PFSK-1 (cell line): ENCODE results near the gene GRAMD2B.

Experiments
- FOXP2 ChIP-seq: optimal IDR thresholded peaks from 2 replicates; pipeline ENCODE3; 2011; ENCODE audit warnings: borderline replicate concordance, control low read depth, inconsistent platforms; ENCODE audit not compliant: insufficient read depth; ENCODE audit errors: extremely low read length, extremely low read depth
- POLR2AphosphoS5 ChIP-seq: IDR thresholded peaks from 2 replicates; pipeline ENCODE4 v1.6.1; 2012; ENCODE audit warnings: low read depth, mild to moderate bottlenecking, control low read depth, low read length, moderate library complexity
- SIN3A ChIP-seq: IDR thresholded peaks from 2 replicates; pipeline ENCODE4 v1.6.1; 2012; ENCODE audit warnings: mild to moderate bottlenecking, low read length, moderate library complexity, borderline replicate concordance; ENCODE audit not compliant: insufficient read depth
- TAF1 ChIP-seq: IDR thresholded peaks from 2 replicates; pipeline ENCODE4 v1.6.1; 2012; ENCODE audit warnings: low read length, control low read depth, borderline replicate concordance; ENCODE audit not compliant: insufficient read depth
- TF ChIP-seq, protein P1 (sequence below), 2 experiments: IDR thresholded peaks; 2 replicates each; pipeline versions ENCODE4 v1.6.1 to v1.8.0; 2011 to 2012; ENCODE audit warnings: low read depth in 2 of 2, low read length in 2 of 2, control low read depth in 1 of 2, inconsistent platforms in 1 of 2, mild to moderate bottlenecking in 1 of 2, moderate library complexity in 1 of 2; ENCODE audit not compliant: insufficient read depth in 1 of 2

Gene GRAMD2B

DNA sequence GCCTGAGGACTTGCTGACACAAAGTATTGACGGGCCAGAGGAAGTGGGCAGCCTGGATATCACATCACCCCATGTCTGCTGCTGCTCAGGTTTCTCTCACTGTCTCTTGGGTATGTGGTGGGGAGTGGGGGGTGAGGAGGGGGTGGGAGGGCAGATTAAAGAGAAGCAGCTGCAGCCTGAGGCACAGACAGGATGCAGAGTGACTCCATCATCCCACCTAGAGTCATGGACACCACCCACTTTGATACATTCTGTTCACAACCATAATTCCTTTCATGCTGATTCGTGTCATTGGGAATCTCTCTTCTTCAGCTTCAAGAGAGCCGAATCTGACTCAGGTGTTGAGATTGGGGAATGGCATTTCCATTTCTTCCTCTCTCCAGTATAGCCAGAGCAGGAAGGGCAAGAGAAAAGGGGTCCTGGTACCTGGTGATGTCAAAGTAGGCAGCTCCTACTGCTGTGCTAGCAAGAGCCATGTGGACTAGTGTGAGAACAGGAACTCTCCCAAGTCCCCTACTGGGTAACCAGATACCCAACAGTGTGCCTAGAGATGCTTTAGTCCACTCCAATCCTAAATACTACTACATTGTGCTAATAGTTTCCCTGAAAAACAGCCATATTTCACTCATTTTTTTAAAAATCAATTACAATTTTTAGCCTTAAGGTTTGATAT is 22.4 kb downstream of the GRAMD2B start:
- TF ChIP-seq TAF1 (no peak), SIN3A (no peak), POLR2AphosphoS5 (no peak), FOXP2 (no peak)
- TF ChIP-seq, protein P1, sequence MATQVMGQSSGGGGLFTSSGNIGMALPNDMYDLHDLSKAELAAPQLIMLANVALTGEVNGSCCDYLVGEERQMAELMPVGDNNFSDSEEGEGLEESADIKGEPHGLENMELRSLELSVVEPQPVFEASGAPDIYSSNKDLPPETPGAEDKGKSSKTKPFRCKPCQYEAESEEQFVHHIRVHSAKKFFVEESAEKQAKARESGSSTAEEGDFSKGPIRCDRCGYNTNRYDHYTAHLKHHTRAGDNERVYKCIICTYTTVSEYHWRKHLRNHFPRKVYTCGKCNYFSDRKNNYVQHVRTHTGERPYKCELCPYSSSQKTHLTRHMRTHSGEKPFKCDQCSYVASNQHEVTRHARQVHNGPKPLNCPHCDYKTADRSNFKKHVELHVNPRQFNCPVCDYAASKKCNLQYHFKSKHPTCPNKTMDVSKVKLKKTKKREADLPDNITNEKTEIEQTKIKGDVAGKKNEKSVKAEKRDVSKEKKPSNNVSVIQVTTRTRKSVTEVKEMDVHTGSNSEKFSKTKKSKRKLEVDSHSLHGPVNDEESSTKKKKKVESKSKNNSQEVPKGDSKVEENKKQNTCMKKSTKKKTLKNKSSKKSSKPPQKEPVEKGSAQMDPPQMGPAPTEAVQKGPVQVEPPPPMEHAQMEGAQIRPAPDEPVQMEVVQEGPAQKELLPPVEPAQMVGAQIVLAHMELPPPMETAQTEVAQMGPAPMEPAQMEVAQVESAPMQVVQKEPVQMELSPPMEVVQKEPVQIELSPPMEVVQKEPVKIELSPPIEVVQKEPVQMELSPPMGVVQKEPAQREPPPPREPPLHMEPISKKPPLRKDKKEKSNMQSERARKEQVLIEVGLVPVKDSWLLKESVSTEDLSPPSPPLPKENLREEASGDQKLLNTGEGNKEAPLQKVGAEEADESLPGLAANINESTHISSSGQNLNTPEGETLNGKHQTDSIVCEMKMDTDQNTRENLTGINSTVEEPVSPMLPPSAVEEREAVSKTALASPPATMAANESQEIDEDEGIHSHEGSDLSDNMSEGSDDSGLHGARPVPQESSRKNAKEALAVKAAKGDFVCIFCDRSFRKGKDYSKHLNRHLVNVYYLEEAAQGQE (IDR thresholded peaks at IDR 0.05; ENCODE audit: insufficient read depth in 1 of 2, low read depth in 2 of 2, low read length in 2 of 2), result no peak

- TF ChIP-seq FOXP2, result no peak
- TF ChIP-seq, protein P1 (IDR thresholded peaks at IDR 0.05; ENCODE audit: insufficient read depth in 1 of 2, low read depth in 2 of 2, low read length in 2 of 2), result no peak
- no peak for TF ChIP-seq SIN3A
- no peak for TF ChIP-seq TAF1
- TF ChIP-seq POLR2AphosphoS5, result no peak
Observed at GRCh38 chr5:126446498-126447224, 23.5 kb downstream of the GRAMD2B start.

GRCh38 chr5:126448720-126449119 is 25.5 kb downstream of the GRAMD2B start:
- TF ChIP-seq POLR2AphosphoS5, result no peak
- TF ChIP-seq SIN3A, result no peak
- TF ChIP-seq FOXP2, result no peak
- TF ChIP-seq, protein P1 (IDR thresholded peaks at IDR 0.05; ENCODE audit: insufficient read depth in 1 of 2, low read depth in 2 of 2, low read length in 2 of 2), result no peak
- no peak for TF ChIP-seq TAF1

GRCh38 chr5:126449751-126450271 is 26.6 kb downstream of the GRAMD2B start:
- TF ChIP-seq SIN3A, result no peak
- TF ChIP-seq, protein P1 (IDR thresholded peaks at IDR 0.05; ENCODE audit: insufficient read depth in 1 of 2, low read depth in 2 of 2, low read length in 2 of 2), result no peak
- TF ChIP-seq POLR2AphosphoS5, result no peak
